H1 (cell line): ENCODE results near the gene BEST1. TPM values are rescaled to one million over a fixed set of nuclear protein-coding genes. Genes with fewer than 3 reads are reported as not detected.

Experiments used
- CTCF ChIA-PET: fragments of 300-600 bp; sonication (Branson Sonifier 250); formaldehyde crosslinking; loops from one replicate; lab custom pipeline; 2021; ENCODE audit not compliant: partially characterized antibody; lab: Charles Lee
- POLR2A ChIA-PET: fragments of 300-600 bp; sonication (Branson Sonifier 250); formaldehyde crosslinking; loops from one replicate; lab custom pipeline; 2021; ENCODE audit warnings: inconsistent platforms; ENCODE audit not compliant: partially characterized antibody; lab: Charles Lee
- DNase-seq, 2 experiments: peaks; one replicate each; pipeline versions ENCODE4 v3.0.0 to v3.0.0-alpha.2; 2010 to 2022; ENCODE audit warnings: low spot score in 2 of 2, low read depth in 1 of 2, mixed read lengths in 1 of 2
- FAIRE-seq: peaks from 2 replicates; lab custom pipeline; 2011; peaks lifted over from hg19 to GRCh38; lab: Jason Lieb, UNC
- H2AFZ ChIP-seq: 2 replicates; pipeline ENCODE4 v1.8.1; 2012; ENCODE audit warnings: low read length, inconsistent platforms
- H2AK5ac ChIP-seq: 2 replicates; pipeline ENCODE4 v1.6.1; 2013; ENCODE audit warnings: low read depth, low read length
- H2BK120ac ChIP-seq: replicated peaks from 2 replicates; pipeline ENCODE3; 2013; ENCODE audit warnings: low read depth, low read length, inconsistent platforms
- H2BK12ac ChIP-seq: 2 replicates; pipeline ENCODE4 v1.6.1; 2013; ENCODE audit warnings: low read depth, low read length
- H2BK15ac ChIP-seq: 2 replicates; pipeline ENCODE4 v1.6.1; 2013; ENCODE audit warnings: low read length
- H2BK20ac ChIP-seq: 2 replicates; pipeline ENCODE4 v1.6.1; 2013; ENCODE audit warnings: low read length
- H2BK5ac ChIP-seq: 2 replicates; pipeline ENCODE4 v1.6.1; 2013; ENCODE audit warnings: low read depth, low read length
- H3K14ac ChIP-seq: 2 replicates; pipeline ENCODE4 v1.6.1; 2013; ENCODE audit warnings: inconsistent platforms; ENCODE audit not compliant: insufficient read length
- H3K18ac ChIP-seq: 2 replicates; pipeline ENCODE4 v1.6.1; 2013; ENCODE audit warnings: low read length; ENCODE audit errors: extremely low read depth
- H3K23ac ChIP-seq: 2 replicates; pipeline ENCODE4 v1.6.1; 2013; ENCODE audit warnings: inconsistent platforms; ENCODE audit not compliant: insufficient read length
- H3K23me2 ChIP-seq: 2 replicates; pipeline ENCODE4 v1.6.1; 2013; ENCODE audit warnings: low read depth, low read length
- H3K27ac ChIP-seq: 2 replicates; pipeline ENCODE4 v1.6.1; 2011; ENCODE audit warnings: low read depth, low read length, inconsistent platforms
- H3K27me3 ChIP-seq, 4 experiments: replicated peaks in 1 of 4; 1 replicate in 1 of 4; 2 replicates in 3 of 4; pipeline versions ENCODE4 v1.6.1 to v1.8.1; 2011 to 2013; ENCODE audit warnings: low read length in 3 of 4, mild to moderate bottlenecking in 3 of 4, inconsistent platforms in 2 of 4, mixed read lengths in 2 of 4, moderate library complexity in 1 of 4; ENCODE audit not compliant: control insufficient read depth in 3 of 4, insufficient read depth in 3 of 4; ENCODE audit errors: extremely low read depth in 1 of 4
- H3K36me3 ChIP-seq, 4 experiments: 2 replicates each; pipeline versions ENCODE4 v1.6.1 to v1.8.1; 2011 to 2013; ENCODE audit warnings: mild to moderate bottlenecking in 4 of 4, low read length in 3 of 4, moderate library complexity in 2 of 4, control low read depth in 1 of 4, inconsistent platforms in 1 of 4; ENCODE audit not compliant: insufficient read depth in 4 of 4, control insufficient read depth in 2 of 4
- H3K4ac ChIP-seq: replicated peaks from 2 replicates; pipeline ENCODE3; 2013; ENCODE audit warnings: low read length, low read depth, mixed read lengths, inconsistent platforms; ENCODE audit not compliant: insufficient read length
- H3K4me1 ChIP-seq, 4 experiments: replicated peaks in 1 of 4; 1 replicate in 1 of 4; 2 replicates in 3 of 4; pipeline versions ENCODE4 v1.6.1 to v1.8.1; 2011 to 2013; ENCODE audit warnings: low read length in 3 of 4, inconsistent platforms in 2 of 4, mixed read lengths in 1 of 4; ENCODE audit not compliant: insufficient read depth in 4 of 4, control insufficient read depth in 3 of 4
- H3K4me2 ChIP-seq, 2 experiments: 2 replicates each; pipeline versions ENCODE4 v1.6.1 to v1.8.1; 2011 to 2013; ENCODE audit warnings: low read depth in 2 of 2, low read length in 2 of 2, control low read depth in 1 of 2, inconsistent platforms in 1 of 2, mild to moderate bottlenecking in 1 of 2; ENCODE audit not compliant: insufficient read depth in 1 of 2
- H3K4me3 ChIP-seq, 4 experiments: fragments of 200-600, 300-600 bp in 1 of 4; sonication (generic), shearing (Covaris generic), sonication (Bioruptor Twin) in 1 of 4; 2 replicates each; pipeline versions ENCODE4 v1.5.1 to v1.8.1; 2011 to 2016; ENCODE audit warnings: low read length in 4 of 4, low read depth in 3 of 4, control low read depth in 2 of 4, inconsistent platforms in 2 of 4, mild to moderate bottlenecking in 2 of 4, mixed read lengths in 1 of 4, moderate library complexity in 1 of 4; ENCODE audit not compliant: insufficient read depth in 2 of 4; ENCODE audit errors: extremely low read depth in 1 of 4
- H3K56ac ChIP-seq: replicated peaks from 2 replicates; pipeline ENCODE3; 2013; ENCODE audit warnings: low read depth, mild to moderate bottlenecking, mixed read lengths, low read length, inconsistent platforms; ENCODE audit not compliant: insufficient read length
- H3K79me1 ChIP-seq: 2 replicates; pipeline ENCODE4 v1.6.1; 2013; ENCODE audit warnings: low read depth, low read length, control low read depth
- H3K79me2 ChIP-seq, 2 experiments: 2 replicates each; pipeline versions ENCODE4 v1.6.1 to v1.8.1; 2012 to 2013; ENCODE audit warnings: low read length in 2 of 2, mild to moderate bottlenecking in 2 of 2, inconsistent platforms in 1 of 2; ENCODE audit not compliant: insufficient read depth in 2 of 2, control insufficient read depth in 1 of 2
- H3K9ac ChIP-seq, 4 experiments: replicated peaks in 1 of 4; 1 replicate in 1 of 4; 2 replicates in 3 of 4; pipeline versions ENCODE4 v1.6.1 to v1.8.1; 2011 to 2013; ENCODE audit warnings: low read depth in 3 of 4, low read length in 3 of 4, control low read depth in 2 of 4, mild to moderate bottlenecking in 2 of 4, moderate library complexity in 2 of 4, inconsistent platforms in 1 of 4; ENCODE audit errors: extremely low read depth in 1 of 4
- H3K9me3 ChIP-seq, 2 experiments: 2 replicates each; pipeline versions ENCODE4 v1.6.1 to v1.8.1; 2012 to 2013; ENCODE audit warnings: mild to moderate bottlenecking in 2 of 2, moderate library complexity in 2 of 2, control low read depth in 1 of 2, inconsistent platforms in 1 of 2, low read depth in 1 of 2, low read length in 1 of 2, mixed read lengths in 1 of 2; ENCODE audit not compliant: insufficient read depth in 2 of 2
- H4K20me1 ChIP-seq, 2 experiments: replicated peaks in 1 of 2; 2 replicates each; pipeline versions ENCODE3 to v1.8.1; 2011 to 2013; ENCODE audit warnings: inconsistent platforms in 2 of 2, low read length in 2 of 2, mild to moderate bottlenecking in 1 of 2; ENCODE audit not compliant: insufficient read depth in 2 of 2, control insufficient read depth in 1 of 2
- H4K5ac ChIP-seq: 2 replicates; pipeline ENCODE4 v1.6.1; 2013; ENCODE audit warnings: low read length, low read depth, mixed read lengths, inconsistent platforms; ENCODE audit not compliant: insufficient read length
- H4K8ac ChIP-seq: 2 replicates; pipeline ENCODE4 v1.8.0; 2013; ENCODE audit warnings: mild to moderate bottlenecking, moderate library complexity, low read length, inconsistent platforms; ENCODE audit not compliant: insufficient read depth; ENCODE audit errors: extremely low read depth
- H4K91ac ChIP-seq: replicated peaks from 2 replicates; pipeline ENCODE3; 2013; ENCODE audit warnings: low read length, mixed read lengths, inconsistent platforms; ENCODE audit not compliant: insufficient read length
- BACH1 ChIP-seq: IDR thresholded peaks from 2 replicates; pipeline ENCODE4 v1.6.1; 2012; ENCODE audit warnings: low read length, improper control_type of control experiment
- CREB1 ChIP-seq: IDR thresholded peaks from 2 replicates; pipeline ENCODE4 v1.6.1; 2012; ENCODE audit warnings: inconsistent platforms
- EGR1 ChIP-seq: IDR thresholded peaks from 2 replicates; pipeline ENCODE4 v1.6.1; 2011; ENCODE audit warnings: low read depth, low read length, borderline replicate concordance
- KDM5A ChIP-seq: fragments of 200-600 bp; IDR thresholded peaks from 2 replicates; pipeline ENCODE4 v1.7.1; 2012; ENCODE audit warnings: mild to moderate bottlenecking, low read length, inconsistent platforms, mixed read lengths
- POLR2A ChIP-seq, 2 experiments: IDR thresholded peaks; 1 replicate in 1 of 2; 2 replicates in 1 of 2; pipeline ENCODE4 v1.6.1; 2011; ENCODE audit warnings: low read depth in 2 of 2, low read length in 2 of 2, mild to moderate bottlenecking in 2 of 2; ENCODE audit errors: control extremely low read depth in 1 of 2
- POU5F1 ChIP-seq: IDR thresholded peaks from 2 replicates; pipeline ENCODE4 v1.6.1; 2011; ENCODE audit warnings: low read depth, mild to moderate bottlenecking, low read length, moderate library complexity
- RAD21 ChIP-seq, 2 experiments: IDR thresholded peaks in 1 of 2; conservative IDR thresholded peaks in 1 of 2; 2 replicates each; pipeline ENCODE4 v1.6.1; 2011; ENCODE audit warnings: low read depth in 2 of 2, low read length in 2 of 2, improper control_type of control experiment in 1 of 2, inconsistent platforms in 1 of 2, mild to moderate bottlenecking in 1 of 2, moderate library complexity in 1 of 2
- TAF1 ChIP-seq: IDR thresholded peaks from 2 replicates; pipeline ENCODE4 v1.6.1; 2011; ENCODE audit warnings: mild to moderate bottlenecking, low read depth, low read length
- TBP ChIP-seq: IDR thresholded peaks from 2 replicates; pipeline ENCODE4 v1.6.1; 2011; ENCODE audit warnings: low read depth, low read length, improper control_type of control experiment
- WGBS, 2 experiments: shearing (Covaris generic) in 1 of 2; methylation state at CpG; one replicate each; pipeline versions ENCODE4 v1.1.6 to v1.1.7; 2013 to 2015; ENCODE audit warnings: low lambda C conversion rate in 2 of 2, mixed read lengths in 2 of 2, inconsistent platforms in 1 of 2, low coverage in 1 of 2, missing lambda C conversion rate in 1 of 2; ENCODE audit not compliant: insufficient replicate concordance in 2 of 2, insufficient coverage in 1 of 2, insufficient read length in 1 of 2; ENCODE audit errors: extremely low coverage in 1 of 2, missing lambda C conversion rate in 1 of 2; 5-methylcytosine and 5-hydroxymethylcytosine counted together
- polyA plus RNA-seq, 7 experiments: library from polyadenylated mRNA; depleted of rRNA in 3 of 7; stranded (reverse) in 5 of 7; unstranded in 2 of 7; fragments of >200 nt in 5 of 7; fragments of 200-250 nt in 2 of 7; gene quantifications; 1 replicate in 5 of 7; 2 replicates in 1 of 7; 4 replicates in 1 of 7; pipeline versions ENCODE4 v1.2.1 to v1.2.3, GENCODE V29; 2011 to 2013; ENCODE audit warnings: missing spikeins in 2 of 7, mixed read lengths in 2 of 7
- total RNA-seq: library from RNA; stranded (reverse); fragmentation: NEBNext Ultra II Directional; extraction: Animal tissue kit (Norgen Biotek cat#: 25700); gene quantifications from 2 replicates; pipeline ENCODE4 v1.2.1, GENCODE V29; 2021
- TF ChIP-seq, protein P1 (sequence below): IDR thresholded peaks from 2 replicates; pipeline ENCODE4 v1.6.1; 2011; ENCODE audit warnings: low read depth, mild to moderate bottlenecking, low read length; ENCODE audit not compliant: insufficient read depth

BEST1 gene
- total and polyA plus RNA-seq, 2 of the 8 experiments (the other 6 are each of a cell fraction or from before 2014, with no cell fraction given) = 0.22 to 0.62 TPM

DNA sequence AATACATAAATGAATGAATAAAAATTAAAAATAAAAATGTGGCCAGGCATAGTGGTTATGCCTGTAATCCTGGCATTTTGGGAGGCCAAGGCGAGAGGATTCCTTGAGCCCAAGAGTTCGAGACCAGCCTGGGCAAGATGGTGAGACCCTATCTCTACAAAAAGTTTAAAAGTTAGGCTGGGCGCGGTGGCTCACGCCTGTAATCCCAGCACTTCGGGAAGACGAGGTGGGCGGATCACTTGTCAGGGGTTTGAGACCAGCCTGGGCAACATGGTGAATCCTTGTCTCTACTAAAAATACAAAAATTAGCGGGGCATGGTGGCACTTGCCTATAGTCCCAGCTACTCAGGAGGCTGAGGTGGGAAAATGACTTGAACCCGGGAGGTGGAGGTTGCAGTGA is 9.7 kb upstream of the BEST1 start:
- Histone ChIP-seq H3K79me2 (no peaks in the 10 kb centered on the region), H3K36me3 (no peaks in the 10 kb centered on the region), H3K4me2 (no peak overlapping the region), H3K23ac (no peak overlapping the region), H4K20me1 (no peaks in the 10 kb centered on the region), H3K79me1 (no peaks in the 10 kb centered on the region), H2AK5ac (no peak overlapping the region), H2BK120ac (no peak overlapping the region), H3K27ac (no peak overlapping the region), H4K5ac (no peak overlapping the region), H3K56ac (no peak overlapping the region), H3K27me3 (no peaks in the 10 kb centered on the region), H3K18ac (no peak overlapping the region), H2AFZ (no peak overlapping the region), H3K4me3 (no peak overlapping the region), H2BK20ac (no peak overlapping the region), H3K9me3 (no peaks in the 10 kb centered on the region), H4K91ac (no peak overlapping the region), H3K14ac (no peak overlapping the region), H2BK12ac (no peak overlapping the region), H2BK5ac (no peak overlapping the region), H3K9ac (no peak overlapping the region), H3K23me2 (no peaks in the 10 kb centered on the region; the same call in 1 of the 2 replicates), H3K4me1 (no peaks in the 10 kb centered on the region), H3K4ac (no peak overlapping the region), H4K8ac (no peak overlapping the region), H2BK15ac (no peak overlapping the region)
- TF ChIP-seq BACH1 (no peak), RAD21 (IDR thresholded peaks at IDR 0.05 in 1 of 2, conservative IDR thresholded peaks at IDR 0.05 in 1 of 2; ENCODE audit: low read depth in 2 of 2, low read length in 2 of 2) (no peak), POU5F1 (no peak), CREB1 (no peak), EGR1 (no peak), TAF1 (no peak), KDM5A (no peak), POLR2A (IDR thresholded peaks at IDR 0.05; ENCODE audit: control extremely low read depth in 1 of 2, low read depth in 2 of 2, low read length in 2 of 2) (no peak), TBP (no peak)
- TF ChIP-seq, protein P1, sequence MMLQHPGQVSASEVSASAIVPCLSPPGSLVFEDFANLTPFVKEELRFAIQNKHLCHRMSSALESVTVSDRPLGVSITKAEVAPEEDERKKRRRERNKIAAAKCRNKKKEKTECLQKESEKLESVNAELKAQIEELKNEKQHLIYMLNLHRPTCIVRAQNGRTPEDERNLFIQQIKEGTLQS = no peak
- 86% methylated on average over 10 of the region's 10 CpGs; no CpG with 5 or more reads in 1 of the 2 experiments for WGBS, 2 experiments
- DNase-seq (no peak), FAIRE-seq (no peak)
- ChIA-PET POLR2A (no interaction called here), CTCF (interaction anchor here (0.7 to 5.3 kb wide), 3 partner anchors 9 to 42 kb away, joined by 3 to 52 read pairs (median 3); no protein-coding TSS in a partner anchor)
